RWPE1 (cell line): ENCODE measurements around the gene TTC21A.

Experiments used
- CTCF ChIA-PET: fragments of 350-600 bp; sonication (Branson Sonifier 250); formaldehyde crosslinking; extraction: SDS; loops from one replicate; lab custom pipeline; 2021; lab: Yijun Ruan, JAX
- POLR2A ChIA-PET: fragments of 400-600 bp; formaldehyde crosslinking; extraction: SDS; loops from one replicate; lab custom pipeline; 2020; ENCODE audit warnings: antibody characterized with exemption; ENCODE audit not compliant: low non-redundant PET; lab: Yijun Ruan, JAX
- DNase-seq: peaks from one replicate; pipeline ENCODE4 v3.0.0; 2012; ENCODE audit warnings: low spot score
- H3K27ac ChIP-seq: fragments of 450-650 bp; 2 replicates; pipeline ENCODE4 v1.5.1; 2017
- TF ChIP-seq, protein P1 (sequence below): fragments of 450-650 bp; conservative IDR thresholded peaks from 2 replicates; pipeline ENCODE4 v1.5.1; 2017; ENCODE audit warnings: low read depth, mild to moderate bottlenecking

Gene TTC21A

GRCh38 chr3:39157359-39157758, 49.9 kb downstream of the TTC21A start:
- ChIA-PET POLR2A (no interaction called here), CTCF (no interaction called here)
- no peak overlapping the region for H3K27ac ChIP-seq
- TF ChIP-seq, protein P1, sequence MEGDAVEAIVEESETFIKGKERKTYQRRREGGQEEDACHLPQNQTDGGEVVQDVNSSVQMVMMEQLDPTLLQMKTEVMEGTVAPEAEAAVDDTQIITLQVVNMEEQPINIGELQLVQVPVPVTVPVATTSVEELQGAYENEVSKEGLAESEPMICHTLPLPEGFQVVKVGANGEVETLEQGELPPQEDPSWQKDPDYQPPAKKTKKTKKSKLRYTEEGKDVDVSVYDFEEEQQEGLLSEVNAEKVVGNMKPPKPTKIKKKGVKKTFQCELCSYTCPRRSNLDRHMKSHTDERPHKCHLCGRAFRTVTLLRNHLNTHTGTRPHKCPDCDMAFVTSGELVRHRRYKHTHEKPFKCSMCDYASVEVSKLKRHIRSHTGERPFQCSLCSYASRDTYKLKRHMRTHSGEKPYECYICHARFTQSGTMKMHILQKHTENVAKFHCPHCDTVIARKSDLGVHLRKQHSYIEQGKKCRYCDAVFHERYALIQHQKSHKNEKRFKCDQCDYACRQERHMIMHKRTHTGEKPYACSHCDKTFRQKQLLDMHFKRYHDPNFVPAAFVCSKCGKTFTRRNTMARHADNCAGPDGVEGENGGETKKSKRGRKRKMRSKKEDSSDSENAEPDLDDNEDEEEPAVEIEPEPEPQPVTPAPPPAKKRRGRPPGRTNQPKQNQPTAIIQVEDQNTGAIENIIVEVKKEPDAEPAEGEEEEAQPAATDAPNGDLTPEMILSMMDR: no peak
- DNase-seq: no peak

- CTCF ChIA-PET: no interaction called here
- POLR2A ChIA-PET: no interaction called here
- no peak overlapping the region for H3K27ac ChIP-seq
- no peak for DNase-seq
- TF ChIP-seq, protein P1: no peak
Measured at GRCh38 chr3:39158148-39158715, 50.8 kb downstream of the TTC21A start.

GRCh38 chr3:39164414-39164813, 56.9 kb downstream of the TTC21A start:
- ChIA-PET POLR2A (no interaction called here), CTCF (no interaction called here)
- TF ChIP-seq, protein P1: no peak
- DNase-seq: no peak
- H3K27ac ChIP-seq: no peak overlapping the region

DNA sequence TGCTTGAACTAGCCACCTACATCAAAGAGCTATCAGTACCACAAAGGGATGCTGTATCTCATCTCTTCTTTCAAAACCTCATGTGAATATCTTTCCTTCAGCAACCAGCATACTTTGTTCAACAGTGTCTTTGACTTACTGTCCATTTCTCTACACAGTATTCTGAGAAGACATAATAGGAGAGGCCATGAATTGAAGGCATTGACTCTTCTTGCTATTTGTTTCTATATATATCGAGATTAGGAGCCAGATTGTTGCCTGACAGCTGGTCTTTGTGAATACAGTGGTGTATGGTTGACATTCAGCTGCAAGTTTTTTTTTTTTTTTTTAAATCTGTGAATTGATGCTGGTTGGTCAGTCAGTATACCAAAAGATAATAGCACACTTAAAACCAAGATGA, 58.0 kb downstream of the TTC21A start:
- ChIA-PET POLR2A (no interaction called here), CTCF (interaction anchor here (0.6 kb wide), 1 partner anchor 1198 kb away, joined by 3 read pairs; no protein-coding TSS in a partner anchor)
- no peak for DNase-seq
- H3K27ac ChIP-seq: no peak overlapping the region
- TF ChIP-seq, protein P1: no peak

GRCh38 chr3:39166134-39166710, 58.7 kb downstream of the TTC21A start:
- DNase-seq: no peak
- TF ChIP-seq, protein P1: no peak
- POLR2A ChIA-PET: no interaction called here

DNA sequence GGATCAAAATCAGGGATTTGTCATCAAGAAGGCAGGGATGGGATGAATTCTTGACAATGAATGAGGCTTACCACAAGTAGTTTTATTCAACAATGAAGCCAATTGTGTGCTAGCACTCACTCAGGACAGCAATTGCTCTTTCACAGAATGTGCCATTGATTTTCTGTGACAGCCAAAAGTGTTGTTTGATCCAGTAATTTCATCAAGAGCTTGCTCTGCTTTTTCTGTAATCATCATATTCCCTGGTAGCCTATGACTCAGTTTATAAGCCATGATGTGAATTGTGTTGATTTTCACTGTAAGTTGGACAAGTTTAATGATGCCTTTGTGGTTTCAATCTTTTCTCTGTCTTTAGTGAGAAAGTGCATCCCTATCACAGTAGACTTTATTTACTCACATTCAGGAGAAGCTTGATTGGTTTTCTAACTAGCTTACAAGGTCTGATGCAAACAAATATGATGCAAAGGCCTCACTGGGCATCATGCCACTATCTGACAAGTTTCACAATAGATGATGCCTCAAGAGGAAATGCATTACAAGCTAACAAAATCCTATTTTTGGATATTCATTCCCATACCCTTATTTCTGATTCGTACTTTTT, 59.6 kb downstream of the TTC21A start:
- TF ChIP-seq, protein P1: no peak
- H3K27ac ChIP-seq: no peak overlapping the region
- DNase-seq: no peak
- ChIA-PET CTCF (interaction anchor here (0.7 kb wide), 1 partner anchor 1006 kb away, joined by 3 read pairs; no protein-coding TSS in a partner anchor), POLR2A (no interaction called here)

More at GRCh38 chr3:39166134-39166710, 58.7 kb downstream of the TTC21A start:
- H3K27ac ChIP-seq: peak overlapping the region; percentile 72
- CTCF ChIA-PET: interaction anchor here (0.7 kb wide), 1 partner anchor 1007 kb away, joined by 3 read pairs; no protein-coding TSS in a partner anchor
